Nephron progenitor cell (in vitro differentiated cells): ENCODE data around the gene SPATA16.

Experiments used
- DNase-seq: peaks from one replicate; pipeline ENCODE4 v3.0.0; 2021
- H3K27ac Mint-ChIP-seq: 2 replicates; pipeline ENCODE4 v1.8.0; 2021; ENCODE audit warnings: mild to moderate bottlenecking, moderate library complexity, mixed read lengths
- H3K27me3 Mint-ChIP-seq: 2 replicates; pipeline ENCODE4 v1.8.0; 2021; ENCODE audit warnings: mild to moderate bottlenecking, low read depth, mixed read lengths; ENCODE audit not compliant: poor library complexity
- H3K36me3 Mint-ChIP-seq: 2 replicates; pipeline ENCODE4 v1.8.0; 2021; ENCODE audit warnings: low read depth, mixed read lengths
- H3K4me1 Mint-ChIP-seq: 2 replicates; pipeline ENCODE4 v1.8.0; 2021; ENCODE audit warnings: mixed read lengths
- H3K4me3 Mint-ChIP-seq: 2 replicates; pipeline ENCODE4 v1.8.0; 2021; ENCODE audit warnings: mild to moderate bottlenecking, moderate library complexity, mixed read lengths
- H3K9me3 Mint-ChIP-seq: 2 replicates; pipeline ENCODE4 v1.8.0; 2021; ENCODE audit warnings: mild to moderate bottlenecking, moderate library complexity, mixed read lengths
- TF ChIP-seq, protein P1 (sequence below): fragments of 200-600 bp; sonication (generic); IDR thresholded peaks from 2 replicates; pipeline ENCODE4 v1.5.0; 2021; ENCODE audit warnings: antibody characterized with exemption

Gene SPATA16

DNA sequence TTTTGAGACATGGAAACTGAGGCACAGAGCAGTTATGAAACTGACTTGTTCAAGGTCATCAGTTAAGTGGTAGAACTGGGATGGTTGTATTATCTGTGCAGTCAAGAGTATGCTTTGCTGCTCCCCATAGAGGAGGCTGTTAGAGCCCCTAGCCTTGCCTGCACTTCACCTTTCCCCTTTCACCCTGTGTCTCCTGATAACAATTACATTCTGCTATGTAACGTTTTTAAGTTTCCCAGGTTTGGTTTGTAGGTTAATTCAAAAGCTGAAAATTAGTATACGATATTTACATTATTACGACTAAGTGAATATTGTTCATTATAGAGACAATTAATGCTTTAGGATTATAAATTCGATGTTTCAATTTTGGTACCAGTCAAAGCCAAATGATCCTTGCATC lies 300.6 kb downstream of the SPATA16 start:
- DNase-seq: no peak
- H3K4me3 Mint-ChIP-seq: no peak overlapping the region

DNA sequence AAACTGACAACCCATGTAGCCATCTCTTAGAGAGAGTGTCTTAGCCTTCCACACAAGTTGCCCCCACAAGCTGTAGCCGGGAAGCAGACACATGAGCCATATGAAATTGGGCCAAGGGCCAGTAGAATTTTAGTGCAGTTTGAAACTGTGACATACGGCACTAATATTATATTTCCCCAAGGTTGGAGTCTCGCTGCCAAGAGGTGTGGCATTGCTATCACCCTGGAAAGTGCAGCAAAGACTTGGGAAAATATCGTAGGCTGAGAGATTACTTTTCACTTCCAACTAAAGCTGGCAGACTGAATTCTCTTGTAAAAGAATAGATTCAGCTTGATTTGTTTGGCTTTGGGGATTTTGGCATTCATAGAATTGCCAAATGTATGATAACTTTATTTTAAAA lies 301.4 kb downstream of the SPATA16 start:
- no peak overlapping the region for H3K4me3 Mint-ChIP-seq
- H3K27me3 Mint-ChIP-seq: peaks cover 2% of the 10 kb centered on the region
- TF ChIP-seq, protein P1, sequence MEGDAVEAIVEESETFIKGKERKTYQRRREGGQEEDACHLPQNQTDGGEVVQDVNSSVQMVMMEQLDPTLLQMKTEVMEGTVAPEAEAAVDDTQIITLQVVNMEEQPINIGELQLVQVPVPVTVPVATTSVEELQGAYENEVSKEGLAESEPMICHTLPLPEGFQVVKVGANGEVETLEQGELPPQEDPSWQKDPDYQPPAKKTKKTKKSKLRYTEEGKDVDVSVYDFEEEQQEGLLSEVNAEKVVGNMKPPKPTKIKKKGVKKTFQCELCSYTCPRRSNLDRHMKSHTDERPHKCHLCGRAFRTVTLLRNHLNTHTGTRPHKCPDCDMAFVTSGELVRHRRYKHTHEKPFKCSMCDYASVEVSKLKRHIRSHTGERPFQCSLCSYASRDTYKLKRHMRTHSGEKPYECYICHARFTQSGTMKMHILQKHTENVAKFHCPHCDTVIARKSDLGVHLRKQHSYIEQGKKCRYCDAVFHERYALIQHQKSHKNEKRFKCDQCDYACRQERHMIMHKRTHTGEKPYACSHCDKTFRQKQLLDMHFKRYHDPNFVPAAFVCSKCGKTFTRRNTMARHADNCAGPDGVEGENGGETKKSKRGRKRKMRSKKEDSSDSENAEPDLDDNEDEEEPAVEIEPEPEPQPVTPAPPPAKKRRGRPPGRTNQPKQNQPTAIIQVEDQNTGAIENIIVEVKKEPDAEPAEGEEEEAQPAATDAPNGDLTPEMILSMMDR: no peak
- no peaks in the 10 kb centered on the region for H3K36me3 Mint-ChIP-seq
- H3K4me1 Mint-ChIP-seq: peaks cover 7% of the 10 kb centered on the region
- no peak overlapping the region for H3K27ac Mint-ChIP-seq
- H3K9me3 Mint-ChIP-seq: peaks cover 4% of the 10 kb centered on the region
- DNase-seq: no peak

More for the DNA sequence above, 300.6 kb downstream of the SPATA16 start:
- peaks cover 7% of the 10 kb centered on the region for H3K4me1 Mint-ChIP-seq
- peaks cover 2% of the 10 kb centered on the region for H3K27me3 Mint-ChIP-seq
- H3K9me3 Mint-ChIP-seq: peaks cover 4% of the 10 kb centered on the region
- TF ChIP-seq, protein P1: no peak
- no peaks in the 10 kb centered on the region for H3K36me3 Mint-ChIP-seq
- no peak overlapping the region for H3K27ac Mint-ChIP-seq
